Measurements from ENCODE around the gene SCYGR2. TPM values are rescaled to one million over a fixed set of nuclear protein-coding genes. Genes with fewer than 3 reads are reported as not detected.

The SCYGR2 gene
- polyA plus RNA-seq, 1 of the 3 experiments (the other 2 are of a cell fraction) = not detected

GRCh38 chr2:227632827-227633226 is 34.1 kb downstream of the SCYGR2 start:
- H3K79me2 ChIP-seq (ENCODE audit: insufficient read depth) = no peaks in the 10 kb centered on the region
- H4K20me1 ChIP-seq (ENCODE audit: insufficient read depth) = no peaks in the 10 kb centered on the region
- H3F3A ChIP-seq (replicated peaks; ENCODE audit: insufficient read depth) = no peaks in the 10 kb centered on the region
- CTCF ChIA-PET = interaction anchor here (1.4 kb wide), 1 partner anchor 25 kb away, joined by 4 read pairs; no protein-coding TSS in a partner anchor
- H3K4me2 ChIP-seq = no peak overlapping the region
- H2AFZ ChIP-seq (ENCODE audit: low read depth) = no peak overlapping the region
- H3K9ac ChIP-seq = no peak overlapping the region
- POLR2A ChIA-PET = no interaction called here
- 74% methylated on average over 6 of the region's 6 CpGs for WGBS (ENCODE audit: low lambda C conversion rate)
- no peaks in the 10 kb centered on the region for H3K36me3 ChIP-seq (replicated peaks in 1 of 2; ENCODE audit: control insufficient read depth in 1 of 2, insufficient read depth in 2 of 2, low read length in 1 of 2)
- H3K27ac ChIP-seq (ENCODE audit: low read depth in 2 of 2, low read length in 1 of 2) = no peak overlapping the region
- TF ChIP-seq POLR2AphosphoS5 (IDR thresholded peaks at IDR 0.05; ENCODE audit: low read depth, low read length) (no peak), GATA2 (CRISPR knock-in tag; IDR thresholded peaks at IDR 0.05) (no peak), TEAD4 (IDR thresholded peaks at IDR 0.05; ENCODE audit: borderline replicate concordance, insufficient read depth) (no peak), YY1 (IDR thresholded peaks at IDR 0.05; ENCODE audit: low read depth) (no peak), FOXJ3 (CRISPR knock-in tag; IDR thresholded peaks at IDR 0.05) (no peak), TAF1 (IDR thresholded peaks at IDR 0.05; ENCODE audit: borderline replicate concordance, low read depth, low read length) (no peak)
- H3K9me3 ChIP-seq = no peaks in the 10 kb centered on the region
- H3K27me3 ChIP-seq (ENCODE audit: insufficient read depth) = no peaks in the 10 kb centered on the region
- no peak for DNase-seq
- H3K9me2 ChIP-seq = no peaks in the 10 kb centered on the region
- H3K4me3 ChIP-seq (ENCODE audit: low read depth in 2 of 2, low read length in 1 of 2) = no peak overlapping the region
- peaks cover 0 to 5% of the 10 kb centered on the region in 2 experiments; a peak in 1 of 4 replicates for H3K4me1 ChIP-seq (ENCODE audit: control insufficient read depth in 1 of 2, insufficient read depth in 2 of 2, low read depth in 1 of 2, low read length in 1 of 2)

GRCh38 chr2:227634201-227634600 is 35.5 kb downstream of the SCYGR2 start:
- WGBS (ENCODE audit: low lambda C conversion rate) = 64% methylated on average over 3 of the region's 3 CpGs
- no peak overlapping the region for H3K27ac ChIP-seq (ENCODE audit: low read depth in 2 of 2, low read length in 1 of 2)
- H3K4me3 ChIP-seq (ENCODE audit: low read depth in 2 of 2, low read length in 1 of 2) = no peak overlapping the region
- H4K20me1 ChIP-seq (ENCODE audit: insufficient read depth) = no peaks in the 10 kb centered on the region
- no peak overlapping the region for H3K9ac ChIP-seq
- DNase-seq = no peak
- H3K9me2 ChIP-seq = no peaks in the 10 kb centered on the region
- no peaks in the 10 kb centered on the region for H3K27me3 ChIP-seq (ENCODE audit: insufficient read depth)
- CTCF ChIA-PET = interaction anchor here (0.9 kb wide), 1 partner anchor 132 kb away, joined by 3 read pairs; no protein-coding TSS in a partner anchor
- H3K79me2 ChIP-seq (ENCODE audit: insufficient read depth) = no peaks in the 10 kb centered on the region
- peaks cover 0 to 5% of the 10 kb centered on the region in 2 experiments; a peak in 1 of 4 replicates for H3K4me1 ChIP-seq (ENCODE audit: control insufficient read depth in 1 of 2, insufficient read depth in 2 of 2, low read depth in 1 of 2, low read length in 1 of 2)
- H3F3A ChIP-seq (replicated peaks; ENCODE audit: insufficient read depth) = no peaks in the 10 kb centered on the region
- no peak for TF ChIP-seq FOXM1 (IDR thresholded peaks at IDR 0.05; ENCODE audit: low read depth)
- TF ChIP-seq RAD21 (IDR thresholded peaks at IDR 0.05; ENCODE audit: low read length) = no peak
- TF ChIP-seq ELF1 (IDR thresholded peaks at IDR 0.05) = no peak
- TF ChIP-seq NRF1 (IDR thresholded peaks at IDR 0.05; ENCODE audit: low read depth, low read length) = no peak
- TF ChIP-seq PBX3 (IDR thresholded peaks at IDR 0.05) = no peak
- no peak for TF ChIP-seq USF2 (IDR thresholded peaks at IDR 0.05; ENCODE audit: borderline replicate concordance, low read depth, low read length)
- no peak for TF ChIP-seq POLR2AphosphoS5 (IDR thresholded peaks at IDR 0.05; ENCODE audit: low read depth, low read length)
- no peaks in the 10 kb centered on the region for H3K36me3 ChIP-seq (replicated peaks in 1 of 2; ENCODE audit: control insufficient read depth in 1 of 2, insufficient read depth in 2 of 2, low read length in 1 of 2)
- H2AFZ ChIP-seq (ENCODE audit: low read depth) = no peak overlapping the region
- H3K9me3 ChIP-seq = no peaks in the 10 kb centered on the region
- no peak overlapping the region for H3K4me2 ChIP-seq
- POLR2A ChIA-PET = no interaction called here
